Activated naive CD8-positive, alpha-beta T cell (primary cell): ENCODE measurements around the gene CEP152.

Source experiments
- H3K27ac Mint-ChIP-seq: one replicate; pipeline ENCODE4 v1.8.0; 2021; ENCODE audit warnings: mixed read lengths
- H3K27me3 Mint-ChIP-seq: one replicate; pipeline ENCODE4 v1.8.0; 2021; ENCODE audit warnings: mixed read lengths
- H3K36me3 Mint-ChIP-seq: one replicate; pipeline ENCODE4 v1.8.0; 2021; ENCODE audit warnings: mixed read lengths
- H3K4me1 Mint-ChIP-seq: one replicate; pipeline ENCODE4 v1.8.0; 2021; ENCODE audit warnings: low read depth, mixed read lengths
- H3K4me3 Mint-ChIP-seq: one replicate; pipeline ENCODE4 v1.8.0; 2021; ENCODE audit warnings: mild to moderate bottlenecking, mixed read lengths
- H3K9me3 Mint-ChIP-seq: one replicate; pipeline ENCODE4 v1.8.0; 2021; ENCODE audit warnings: low read depth, mixed read lengths

The CEP152 gene

DNA sequence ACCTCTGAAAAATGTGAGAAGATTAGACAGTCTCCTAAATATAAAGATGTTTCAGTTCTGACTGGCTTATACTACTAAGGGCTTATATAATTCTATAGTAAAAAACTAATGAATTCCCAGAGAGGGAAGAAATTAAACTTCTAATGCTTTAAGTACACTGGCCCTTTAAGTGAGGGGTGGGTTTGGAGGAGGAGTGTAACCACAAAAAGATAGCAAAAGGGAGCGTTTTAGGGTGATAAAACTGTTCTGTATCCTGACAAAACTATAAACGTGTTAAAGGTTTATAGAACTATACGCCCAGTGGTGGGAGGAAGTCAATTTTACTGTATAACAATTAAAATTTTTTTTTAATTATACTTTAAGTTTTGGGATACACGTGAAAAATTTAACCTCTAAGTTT, 45.8 kb downstream of the CEP152 start:
- Mint-ChIP-seq H3K36me3 (peaks cover 38% of the 10 kb centered on the region), H3K9me3 (no peaks in the 10 kb centered on the region), H3K27ac (no peak overlapping the region), H3K4me3 (no peak overlapping the region), H3K27me3 (no peaks in the 10 kb centered on the region), H3K4me1 (no peaks in the 10 kb centered on the region)

DNA sequence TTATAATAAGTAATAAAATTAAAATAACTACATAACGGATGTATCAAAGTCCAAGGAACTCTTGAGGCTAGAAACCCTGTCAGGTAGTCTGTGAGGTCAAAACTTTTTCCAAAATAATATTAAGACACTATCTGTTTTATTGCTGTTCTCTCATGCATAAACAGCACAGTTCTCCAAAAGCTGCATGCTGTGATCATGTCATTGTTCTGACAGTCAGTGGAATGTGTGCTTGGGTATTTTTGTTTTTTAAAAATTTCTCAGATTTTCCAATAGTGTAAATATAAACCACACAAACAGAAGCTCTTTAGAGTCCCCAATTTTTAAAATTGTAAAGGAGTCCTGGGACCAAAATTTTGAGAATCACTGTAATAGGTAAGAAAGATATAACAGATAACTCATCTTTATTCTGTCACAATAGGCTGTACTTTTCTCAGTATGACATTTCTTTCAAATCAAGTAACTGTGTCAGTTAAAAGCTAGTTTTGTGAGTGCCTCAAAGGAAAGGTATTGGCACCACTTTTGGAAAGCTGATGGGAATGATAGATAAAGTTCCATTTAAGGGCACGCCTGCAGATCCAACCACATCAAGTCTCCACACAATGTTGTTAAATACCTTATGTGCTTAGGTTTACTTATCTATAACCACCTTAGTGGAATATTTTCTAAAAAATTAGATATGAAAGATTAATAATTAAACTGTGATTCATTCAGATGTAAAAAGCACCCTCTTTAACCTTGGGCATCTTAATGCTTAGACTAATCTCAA, 49.3 kb downstream of the CEP152 start:
- Mint-ChIP-seq H3K27ac (no peak overlapping the region), H3K4me3 (no peak overlapping the region), H3K36me3 (peaks cover 20% of the 10 kb centered on the region), H3K4me1 (no peaks in the 10 kb centered on the region), H3K9me3 (no peaks in the 10 kb centered on the region), H3K27me3 (no peaks in the 10 kb centered on the region)

DNA sequence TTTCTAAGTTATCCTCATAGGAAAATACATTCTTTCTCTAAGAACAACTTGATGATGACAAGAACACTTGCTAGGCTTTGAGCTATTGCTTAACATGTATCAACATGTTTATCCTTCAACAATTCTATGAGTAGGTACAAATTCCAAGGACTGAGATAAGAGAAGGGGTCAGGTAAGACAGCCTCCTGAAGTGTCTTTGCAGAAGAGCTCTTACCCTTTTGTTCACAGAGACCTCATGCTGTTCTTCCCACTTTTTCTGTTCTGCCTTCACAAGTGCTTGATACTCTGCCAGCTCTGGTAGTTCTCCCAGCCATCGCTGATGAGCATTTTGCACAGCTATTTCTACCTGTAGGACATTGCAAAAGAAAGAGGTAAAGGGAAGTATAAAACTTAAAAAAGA, 50.9 kb downstream of the CEP152 start:
- no peaks in the 10 kb centered on the region for H3K27me3 Mint-ChIP-seq
- H3K4me1 Mint-ChIP-seq = no peaks in the 10 kb centered on the region
- no peak overlapping the region for H3K4me3 Mint-ChIP-seq
- peaks cover 22% of the 10 kb centered on the region for H3K36me3 Mint-ChIP-seq
- no peaks in the 10 kb centered on the region for H3K9me3 Mint-ChIP-seq
- H3K27ac Mint-ChIP-seq = no peak overlapping the region

DNA sequence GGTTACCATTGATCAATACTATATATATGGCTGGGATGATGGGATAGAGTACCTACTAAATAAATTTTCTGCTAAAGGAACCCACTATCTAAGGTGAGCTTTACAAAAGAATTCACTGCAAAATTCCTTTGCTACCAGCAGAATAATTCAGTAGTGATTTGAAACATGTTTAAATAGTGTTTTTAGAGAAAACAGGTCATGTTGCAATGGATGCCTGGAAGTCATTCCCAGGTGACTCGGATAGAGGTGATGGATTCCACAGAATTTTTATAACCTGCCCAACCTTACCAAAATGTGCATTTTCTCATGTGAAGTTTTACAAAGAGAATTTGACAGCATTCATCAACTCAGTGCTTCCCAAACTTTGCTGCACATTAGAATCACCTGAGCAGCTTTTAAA, 53.2 kb downstream of the CEP152 start:
- H3K27me3 Mint-ChIP-seq = no peaks in the 10 kb centered on the region
- H3K9me3 Mint-ChIP-seq = no peaks in the 10 kb centered on the region
- no peaks in the 10 kb centered on the region for H3K4me1 Mint-ChIP-seq
- H3K36me3 Mint-ChIP-seq = peaks cover 18% of the 10 kb centered on the region
- H3K4me3 Mint-ChIP-seq = no peak overlapping the region
- no peak overlapping the region for H3K27ac Mint-ChIP-seq

DNA sequence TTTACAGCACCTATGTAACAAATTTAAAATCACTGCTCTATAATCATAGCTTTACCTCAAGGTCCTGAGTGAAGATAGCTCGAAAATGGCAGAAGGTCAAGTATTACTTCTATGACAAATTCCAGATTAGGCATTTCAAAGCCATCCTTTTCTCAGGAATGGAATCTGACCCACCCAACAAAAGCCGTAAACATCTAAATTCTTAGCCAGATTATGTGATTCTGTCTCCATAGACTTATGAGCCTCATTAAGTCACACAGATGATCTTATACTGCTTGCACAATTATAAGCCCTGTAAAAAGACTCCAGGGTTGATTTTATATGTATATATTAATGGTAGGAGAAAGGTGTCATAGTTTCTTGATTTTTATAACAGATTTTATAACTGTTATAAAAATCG, 56.9 kb downstream of the CEP152 start:
- Mint-ChIP-seq H3K27me3 (no peaks in the 10 kb centered on the region), H3K36me3 (peaks cover 31% of the 10 kb centered on the region), H3K4me3 (no peak overlapping the region), H3K27ac (no peak overlapping the region), H3K9me3 (no peaks in the 10 kb centered on the region), H3K4me1 (no peaks in the 10 kb centered on the region)

DNA sequence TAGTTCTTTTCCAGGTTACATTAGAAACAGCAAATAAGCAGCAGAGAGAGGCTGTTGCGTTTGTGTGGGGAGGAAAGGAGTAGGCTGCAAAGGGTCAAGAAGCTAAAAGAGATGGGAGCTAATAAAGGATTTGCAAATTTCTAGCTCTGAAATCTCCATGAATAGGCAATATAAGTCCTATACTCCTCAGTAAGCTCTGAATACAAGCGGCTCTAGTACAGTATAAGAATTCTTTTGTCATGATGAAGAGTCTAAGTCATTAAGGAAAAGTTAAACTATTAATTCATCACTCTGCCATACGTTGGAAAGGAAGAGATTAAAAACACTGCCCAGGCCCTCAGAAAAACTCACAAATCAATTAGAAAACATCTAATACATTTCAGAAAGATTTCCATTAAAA, 59.3 kb downstream of the CEP152 start:
- peaks cover 42% of the 10 kb centered on the region for H3K36me3 Mint-ChIP-seq
- no peaks in the 10 kb centered on the region for H3K27me3 Mint-ChIP-seq

DNA sequence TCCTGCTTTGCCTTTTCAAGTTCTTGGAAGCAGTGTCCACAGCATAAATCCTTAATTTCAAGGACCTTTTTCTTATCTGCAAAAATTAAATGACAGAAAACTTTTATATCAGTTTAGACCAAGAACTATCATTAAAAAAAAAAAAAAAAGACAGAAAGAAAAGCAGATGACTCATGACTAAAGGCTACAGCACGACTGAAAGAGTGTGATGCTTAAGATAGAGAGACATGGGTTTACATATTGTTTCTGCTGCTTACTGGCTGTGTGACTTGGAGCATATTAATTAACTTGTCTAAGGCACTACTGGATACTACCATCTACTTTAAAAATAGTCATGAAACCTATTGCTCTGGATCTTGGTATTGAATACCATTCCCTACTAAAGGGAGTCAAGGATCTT, 62.3 kb downstream of the CEP152 start:
- Mint-ChIP-seq H3K4me1 (no peaks in the 10 kb centered on the region), H3K4me3 (no peak overlapping the region), H3K36me3 (peaks cover 44% of the 10 kb centered on the region), H3K27ac (no peak overlapping the region), H3K27me3 (no peaks in the 10 kb centered on the region), H3K9me3 (no peaks in the 10 kb centered on the region)

More for the DNA sequence above, 59.3 kb downstream of the CEP152 start:
- Mint-ChIP-seq H3K27ac (no peak overlapping the region), H3K9me3 (no peaks in the 10 kb centered on the region), H3K4me1 (no peaks in the 10 kb centered on the region), H3K4me3 (no peak overlapping the region)

DNA sequence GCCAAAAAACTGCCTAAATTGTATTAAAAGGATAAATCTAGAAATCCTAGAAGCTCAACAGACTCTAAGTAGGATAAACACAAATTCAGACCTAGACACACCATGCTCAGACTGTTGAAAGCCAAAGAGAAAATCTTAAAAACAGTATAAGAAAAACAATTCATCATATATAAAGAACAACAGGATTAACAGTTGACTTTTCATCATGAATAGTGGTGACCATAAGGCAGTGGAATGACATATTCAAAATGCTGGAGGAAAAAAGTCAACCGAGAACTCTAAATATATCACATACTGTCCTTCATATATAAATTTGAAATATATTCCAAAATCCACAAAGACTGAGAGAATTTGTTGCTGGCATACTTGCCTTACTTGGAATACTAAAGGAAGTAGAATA, 77.3 kb downstream of the CEP152 start:
- Mint-ChIP-seq H3K9me3 (peaks cover 19% of the 10 kb centered on the region), H3K4me1 (no peaks in the 10 kb centered on the region), H3K27ac (no peak overlapping the region), H3K27me3 (no peaks in the 10 kb centered on the region), H3K36me3 (peaks cover 67% of the 10 kb centered on the region), H3K4me3 (no peak overlapping the region)

DNA sequence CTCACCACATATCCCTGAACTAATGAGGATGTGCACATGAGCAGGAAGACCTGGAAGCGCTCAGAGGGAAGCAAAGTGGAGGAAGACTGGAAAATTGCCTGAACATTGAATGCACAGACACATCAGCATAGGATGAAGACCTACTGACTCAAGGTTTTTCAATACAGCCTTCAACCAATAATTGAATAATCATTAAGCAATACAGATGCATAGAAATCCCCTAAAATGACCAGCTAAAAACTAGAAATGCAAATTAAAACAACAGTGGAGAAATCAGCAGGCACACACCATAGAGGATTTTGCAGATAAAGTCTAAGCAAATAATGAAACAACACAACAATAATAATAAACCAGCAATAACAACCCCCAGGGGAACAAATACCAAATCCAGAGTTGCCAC, 80.4 kb downstream of the CEP152 start:
- Mint-ChIP-seq H3K4me3 (no peak overlapping the region), H3K27ac (no peak overlapping the region), H3K4me1 (no peaks in the 10 kb centered on the region), H3K9me3 (peaks cover 15% of the 10 kb centered on the region), H3K27me3 (no peaks in the 10 kb centered on the region), H3K36me3 (peaks cover 57% of the 10 kb centered on the region)

DNA sequence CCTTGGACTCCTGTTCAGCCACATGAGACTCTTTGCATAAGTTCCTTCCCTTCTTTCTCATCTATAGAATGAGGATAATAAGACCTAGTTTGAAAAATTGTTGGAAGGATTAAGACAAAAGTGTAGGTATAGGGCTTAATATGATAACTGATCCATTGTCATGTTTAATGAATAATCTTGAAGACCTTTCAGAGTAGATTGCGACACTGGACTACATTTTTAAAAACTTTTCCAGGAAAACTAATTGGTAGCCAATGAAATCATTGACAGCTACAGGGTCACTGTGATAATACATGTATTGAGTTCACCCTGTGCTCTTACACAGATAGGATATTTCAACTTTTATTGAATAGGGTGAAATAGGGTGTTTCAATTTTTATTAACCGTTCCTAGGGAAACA, 86.9 kb downstream of the CEP152 start:
- peaks cover 21% of the 10 kb centered on the region for H3K36me3 Mint-ChIP-seq
- H3K27me3 Mint-ChIP-seq = no peaks in the 10 kb centered on the region
- no peaks in the 10 kb centered on the region for H3K9me3 Mint-ChIP-seq
- H3K4me1 Mint-ChIP-seq = no peaks in the 10 kb centered on the region
- H3K27ac Mint-ChIP-seq = no peak overlapping the region
- H3K4me3 Mint-ChIP-seq = no peak overlapping the region

DNA sequence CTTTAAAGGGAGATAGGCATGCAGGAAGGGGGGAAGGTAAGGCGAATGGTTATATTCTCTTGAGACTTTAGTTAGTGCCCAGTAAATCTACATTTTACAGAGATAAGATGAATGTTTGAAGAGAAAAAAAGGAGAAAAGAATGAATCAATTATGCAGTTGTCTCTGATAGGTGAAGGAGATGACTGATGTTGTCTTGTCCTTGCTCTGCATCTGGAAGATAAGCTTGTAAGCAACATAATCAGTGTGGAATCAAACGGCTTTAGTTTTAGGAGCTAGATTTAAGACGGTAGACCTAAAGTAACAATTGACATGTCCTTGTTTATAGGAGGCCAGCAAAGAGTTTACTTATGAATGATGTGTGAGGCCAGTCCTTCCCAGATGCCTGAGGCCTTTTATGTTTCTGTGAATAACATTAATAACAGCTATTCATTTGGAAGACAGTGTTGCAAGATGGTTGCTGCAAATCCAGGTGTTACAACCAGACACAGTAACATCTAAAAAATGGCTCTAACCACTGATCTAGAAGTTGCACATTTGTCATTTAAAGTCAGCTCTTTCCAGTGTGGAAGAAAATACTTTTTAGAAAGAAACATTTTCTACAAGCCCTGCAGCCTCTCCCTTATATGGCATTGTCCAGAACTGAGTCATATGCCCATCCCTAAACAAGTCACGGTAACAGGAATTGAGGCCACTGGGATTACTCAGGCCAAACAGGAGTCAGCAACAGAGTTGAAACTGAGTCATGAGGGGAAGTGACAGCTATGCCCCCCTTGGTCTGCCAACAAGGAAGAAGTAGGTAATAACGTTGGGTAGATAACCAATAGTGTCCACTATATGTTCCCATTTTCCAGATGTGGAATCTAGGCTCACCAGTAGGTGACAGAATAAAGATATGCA, 87.9 kb downstream of the CEP152 start:
- Mint-ChIP-seq H3K4me1 (no peaks in the 10 kb centered on the region), H3K9me3 (no peaks in the 10 kb centered on the region), H3K4me3 (no peak overlapping the region), H3K27me3 (no peaks in the 10 kb centered on the region), H3K36me3 (peaks cover 15% of the 10 kb centered on the region), H3K27ac (no peak overlapping the region)

DNA sequence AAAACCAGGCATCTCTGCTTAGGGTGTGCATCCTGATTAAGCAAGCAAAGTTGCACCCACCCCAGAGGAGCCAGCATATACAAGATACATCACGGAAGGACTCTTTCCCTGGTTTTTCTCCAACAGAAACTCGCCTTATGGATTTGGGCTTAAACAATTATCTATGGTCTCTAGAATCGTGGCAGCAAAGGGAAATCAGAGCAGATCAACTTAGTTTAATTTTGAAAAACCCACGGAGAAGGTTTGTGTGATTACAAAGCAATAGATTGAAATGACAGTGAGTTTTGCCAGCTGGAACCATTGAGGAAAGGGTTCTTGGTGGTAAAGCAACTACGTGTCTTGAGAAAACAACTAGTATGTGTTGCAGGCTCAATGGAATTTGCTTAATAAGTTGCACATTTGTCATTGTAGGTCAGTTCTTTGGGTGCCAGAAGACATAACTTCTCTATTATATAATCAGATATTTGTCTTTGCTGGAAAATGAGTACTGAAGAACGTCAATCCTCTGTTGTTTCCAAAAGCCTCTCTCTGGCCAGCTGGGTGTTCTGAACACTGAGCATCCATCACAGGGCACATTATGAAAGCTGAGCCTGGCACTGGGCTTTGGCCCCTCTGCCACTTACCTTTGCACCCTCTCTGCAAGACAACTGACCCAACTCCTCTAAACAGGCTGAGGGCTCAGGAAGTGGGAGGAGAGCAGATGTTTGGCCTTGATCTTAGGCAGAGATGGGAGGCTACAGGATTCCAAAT, 89.6 kb downstream of the CEP152 start:
- no peaks in the 10 kb centered on the region for H3K27me3 Mint-ChIP-seq
- no peak overlapping the region for H3K27ac Mint-ChIP-seq
- H3K4me1 Mint-ChIP-seq = no peaks in the 10 kb centered on the region
- H3K36me3 Mint-ChIP-seq = peaks cover 14% of the 10 kb centered on the region
- H3K4me3 Mint-ChIP-seq = no peak overlapping the region
- H3K9me3 Mint-ChIP-seq = no peaks in the 10 kb centered on the region

DNA sequence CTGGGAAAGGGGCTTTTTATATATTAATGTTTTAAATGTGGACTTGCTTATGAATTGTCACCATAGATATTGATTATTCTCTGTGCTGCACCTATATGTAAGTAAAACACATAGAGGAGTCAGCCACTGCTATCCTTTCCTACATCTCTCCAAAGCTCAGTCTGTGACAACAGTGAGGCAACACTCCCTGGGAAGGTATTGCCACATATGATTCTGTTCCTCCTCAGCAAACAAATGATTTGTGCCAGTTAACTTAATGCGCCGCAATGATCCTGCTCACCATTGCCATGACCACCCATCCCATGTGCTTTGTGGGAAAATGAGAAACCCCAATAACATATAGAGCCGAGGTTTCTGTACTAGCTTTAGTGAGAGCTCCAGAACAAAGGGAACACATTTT, 90.2 kb downstream of the CEP152 start:
- H3K4me1 Mint-ChIP-seq = no peaks in the 10 kb centered on the region
- H3K27me3 Mint-ChIP-seq = no peaks in the 10 kb centered on the region
- H3K4me3 Mint-ChIP-seq = no peak overlapping the region
- H3K27ac Mint-ChIP-seq = no peak overlapping the region
- H3K36me3 Mint-ChIP-seq = peaks cover 20% of the 10 kb centered on the region
- peaks cover 2% of the 10 kb centered on the region for H3K9me3 Mint-ChIP-seq

DNA sequence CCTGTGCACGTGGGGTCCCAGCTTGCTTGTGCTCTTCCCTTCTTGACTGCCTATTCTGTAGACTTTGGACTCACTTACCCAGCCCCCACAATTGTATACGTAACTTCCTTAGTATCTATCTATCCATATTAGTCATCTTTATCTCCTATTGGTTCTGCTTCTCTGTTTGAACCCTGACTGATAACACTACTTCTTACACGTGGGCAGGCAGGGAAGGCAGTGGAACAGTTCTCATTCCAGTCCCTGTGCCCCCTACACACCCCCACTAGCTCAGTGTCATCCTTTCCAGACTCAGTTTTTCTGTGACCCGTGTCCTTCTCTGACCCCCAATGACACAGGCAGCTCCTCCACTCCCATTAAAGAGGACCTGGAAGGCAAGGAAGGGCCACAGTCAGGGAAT, 91.2 kb downstream of the CEP152 start:
- Mint-ChIP-seq H3K9me3 (peaks cover 5% of the 10 kb centered on the region), H3K27ac (no peak overlapping the region), H3K4me1 (no peaks in the 10 kb centered on the region), H3K27me3 (no peaks in the 10 kb centered on the region), H3K4me3 (no peak overlapping the region), H3K36me3 (peaks cover 21% of the 10 kb centered on the region)

DNA sequence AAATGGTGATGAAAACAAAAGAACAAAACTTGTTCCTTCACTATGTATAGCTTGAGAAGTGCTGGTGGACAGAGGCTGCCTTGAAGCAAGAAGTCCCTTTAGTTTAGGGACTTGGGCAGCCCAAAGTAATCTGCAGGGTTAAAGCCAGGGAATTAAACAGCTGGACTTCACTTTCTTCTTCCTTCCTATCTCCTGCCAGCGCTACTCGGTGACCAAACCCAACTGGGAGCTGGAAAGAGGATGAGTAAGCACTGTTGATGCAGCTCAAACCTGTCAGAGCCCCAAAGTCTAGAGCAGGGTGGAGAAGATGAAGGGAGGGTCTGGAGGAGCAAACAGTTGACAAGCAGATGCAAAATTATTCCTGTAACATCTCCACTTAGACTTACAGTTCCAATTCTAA, 92.2 kb downstream of the CEP152 start:
- H3K4me1 Mint-ChIP-seq = no peaks in the 10 kb centered on the region
- H3K36me3 Mint-ChIP-seq = peaks cover 20% of the 10 kb centered on the region
- H3K9me3 Mint-ChIP-seq = peaks cover 5% of the 10 kb centered on the region
- no peaks in the 10 kb centered on the region for H3K27me3 Mint-ChIP-seq
- no peak overlapping the region for H3K4me3 Mint-ChIP-seq
- H3K27ac Mint-ChIP-seq = no peak overlapping the region
